ENCODE results near the gene TMCC2.

The TMCC2 gene

DNA sequence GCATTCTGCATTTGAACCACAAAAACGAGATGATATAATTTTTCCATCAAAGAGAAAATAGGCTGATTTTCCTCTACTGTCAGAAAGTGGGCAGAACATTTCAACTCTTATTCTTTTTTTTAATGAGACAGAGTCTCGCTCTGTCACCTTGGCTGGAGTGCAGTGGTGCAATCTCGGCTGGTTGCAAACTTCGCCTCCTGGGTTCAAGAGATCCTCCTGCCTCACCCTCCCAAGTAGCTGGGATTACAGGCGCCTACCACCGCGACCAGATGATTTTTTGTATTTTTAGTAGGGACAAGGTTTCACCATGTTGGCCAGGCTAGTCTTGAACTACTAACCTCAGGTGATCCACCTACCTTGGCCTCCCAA lies 27.8 kb upstream of the TMCC2 start:
- H3K36me3 Mint-ChIP-seq = peaks cover 8% of the 10 kb centered on the region
- DNase-seq (ENCODE audit: low spot score in 2 of 2) (no peak), ATAC-seq (ENCODE audit: low read depth) (no peak)
- H3K4me3 Mint-ChIP-seq = no peak overlapping the region
- H3K27ac Mint-ChIP-seq = no peak overlapping the region
- H3K27me3 Mint-ChIP-seq = no peaks in the 10 kb centered on the region
- no peaks in the 10 kb centered on the region for H3K9me3 Mint-ChIP-seq
- H3K4me1 Mint-ChIP-seq = peaks cover 27% of the 10 kb centered on the region

DNA sequence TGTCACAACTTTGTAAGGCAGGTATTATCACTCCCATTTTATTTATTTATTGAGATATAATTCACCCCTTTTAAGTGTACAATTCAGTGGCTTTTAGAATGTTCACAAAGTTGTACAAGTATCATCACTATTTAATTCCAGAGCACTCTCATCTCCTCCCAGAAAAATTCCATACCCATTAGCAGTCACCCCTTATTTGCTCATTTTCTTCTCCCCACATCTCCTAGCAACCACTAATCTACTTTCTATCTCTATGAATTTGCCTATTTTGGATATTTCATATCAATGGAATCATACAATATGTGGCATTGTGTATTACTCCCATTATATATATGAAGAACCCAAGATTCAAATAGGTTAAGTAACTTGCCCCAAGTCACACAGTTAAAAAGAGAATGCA lies 23.2 kb upstream of the TMCC2 start:
- Mint-ChIP-seq H3K27ac (no peak overlapping the region), H3K27me3 (no peaks in the 10 kb centered on the region), H3K36me3 (no peaks in the 10 kb centered on the region), H3K4me1 (peaks cover 20% of the 10 kb centered on the region), H3K9me3 (no peaks in the 10 kb centered on the region), H3K4me3 (no peak overlapping the region)
- DNase-seq (ENCODE audit: low spot score in 2 of 2) (no peak), ATAC-seq (ENCODE audit: low read depth) (no peak)

DNA sequence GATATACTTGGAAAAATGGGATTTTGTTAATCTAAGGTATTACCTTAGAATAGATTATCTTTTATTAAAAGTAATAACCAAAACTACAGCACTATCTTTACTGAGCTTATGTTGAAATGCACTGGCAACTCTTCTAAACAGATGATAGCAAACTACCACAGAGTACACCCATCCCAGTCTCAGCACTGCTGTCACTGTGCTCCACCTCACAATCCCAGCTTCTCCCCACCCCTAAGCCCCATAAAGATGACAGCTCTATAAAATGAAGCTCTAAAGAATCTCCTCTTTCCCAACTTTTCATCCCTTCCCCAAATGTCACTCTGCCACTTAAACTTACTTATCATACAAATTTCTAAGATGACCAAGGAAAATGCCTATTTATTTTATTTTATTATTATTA lies 22.7 kb upstream of the TMCC2 start:
- Mint-ChIP-seq H3K4me1 (peaks cover 18% of the 10 kb centered on the region), H3K27ac (no peak overlapping the region), H3K36me3 (no peaks in the 10 kb centered on the region), H3K4me3 (no peak overlapping the region), H3K9me3 (no peaks in the 10 kb centered on the region), H3K27me3 (no peaks in the 10 kb centered on the region)
- ATAC-seq (ENCODE audit: low read depth) (no peak), DNase-seq (ENCODE audit: low spot score in 2 of 2) (no peak)

DNA sequence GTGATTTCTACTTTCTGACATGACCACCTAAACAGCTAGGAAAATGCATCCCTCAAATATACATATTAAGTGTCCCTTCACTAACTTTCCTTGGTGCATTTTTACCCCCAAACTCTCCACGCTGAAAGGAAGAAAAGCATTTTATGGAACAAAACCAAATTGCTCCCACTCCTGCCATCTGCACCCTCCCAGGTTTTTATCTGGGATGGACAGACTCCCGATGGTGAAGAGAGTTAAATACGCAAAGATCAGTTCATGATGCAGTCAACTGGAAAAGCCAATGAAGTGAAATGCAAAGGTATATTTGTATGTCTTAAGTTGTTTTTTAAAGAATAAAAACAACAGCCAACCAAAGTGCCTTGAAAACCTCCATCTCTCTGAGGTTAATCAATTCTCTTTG lies 18.9 kb upstream of the TMCC2 start:
- peaks cover 2% of the 10 kb centered on the region for H3K36me3 Mint-ChIP-seq
- no peak for DNase-seq (ENCODE audit: low spot score in 2 of 2)
- ATAC-seq (ENCODE audit: low read depth) = no peak
- H3K27me3 Mint-ChIP-seq = no peaks in the 10 kb centered on the region
- H3K4me1 Mint-ChIP-seq = peaks cover 30% of the 10 kb centered on the region
- no peaks in the 10 kb centered on the region for H3K9me3 Mint-ChIP-seq
- H3K4me3 Mint-ChIP-seq = no peak overlapping the region
- H3K27ac Mint-ChIP-seq = no peak overlapping the region

DNA sequence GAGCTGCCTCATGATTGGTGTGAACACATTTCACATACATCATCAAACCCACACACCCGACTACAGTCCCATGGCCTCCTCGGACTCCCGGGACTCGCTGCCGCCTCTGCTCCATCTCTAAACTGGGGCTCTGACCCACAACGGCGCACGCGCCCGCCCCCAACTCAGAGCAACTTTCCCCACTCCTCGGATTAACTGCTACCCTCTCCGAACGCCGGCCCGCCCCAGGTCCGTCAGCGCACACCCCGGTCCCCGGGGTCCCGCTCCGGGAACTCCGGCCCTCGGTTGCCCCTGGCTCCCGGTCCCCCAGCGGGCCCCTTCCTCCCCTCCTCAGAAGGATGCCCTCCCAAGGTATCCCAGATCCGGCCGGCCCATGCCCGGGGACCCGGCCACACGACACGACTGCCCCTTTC lies 17.0 kb upstream of the TMCC2 start:
- no peak for ATAC-seq (ENCODE audit: low read depth)
- no peaks in the 10 kb centered on the region for H3K27me3 Mint-ChIP-seq
- H3K4me3 Mint-ChIP-seq = peak overlapping the region; percentile 98
- peak overlapping the region; percentile 97 for H3K27ac Mint-ChIP-seq
- peaks cover 2% of the 10 kb centered on the region for H3K36me3 Mint-ChIP-seq
- no peaks in the 10 kb centered on the region for H3K9me3 Mint-ChIP-seq
- peaks cover 31% of the 10 kb centered on the region for H3K4me1 Mint-ChIP-seq
- peak in 1 of 2 donors; percentile 16 for DNase-seq (ENCODE audit: low spot score in 2 of 2)

DNA sequence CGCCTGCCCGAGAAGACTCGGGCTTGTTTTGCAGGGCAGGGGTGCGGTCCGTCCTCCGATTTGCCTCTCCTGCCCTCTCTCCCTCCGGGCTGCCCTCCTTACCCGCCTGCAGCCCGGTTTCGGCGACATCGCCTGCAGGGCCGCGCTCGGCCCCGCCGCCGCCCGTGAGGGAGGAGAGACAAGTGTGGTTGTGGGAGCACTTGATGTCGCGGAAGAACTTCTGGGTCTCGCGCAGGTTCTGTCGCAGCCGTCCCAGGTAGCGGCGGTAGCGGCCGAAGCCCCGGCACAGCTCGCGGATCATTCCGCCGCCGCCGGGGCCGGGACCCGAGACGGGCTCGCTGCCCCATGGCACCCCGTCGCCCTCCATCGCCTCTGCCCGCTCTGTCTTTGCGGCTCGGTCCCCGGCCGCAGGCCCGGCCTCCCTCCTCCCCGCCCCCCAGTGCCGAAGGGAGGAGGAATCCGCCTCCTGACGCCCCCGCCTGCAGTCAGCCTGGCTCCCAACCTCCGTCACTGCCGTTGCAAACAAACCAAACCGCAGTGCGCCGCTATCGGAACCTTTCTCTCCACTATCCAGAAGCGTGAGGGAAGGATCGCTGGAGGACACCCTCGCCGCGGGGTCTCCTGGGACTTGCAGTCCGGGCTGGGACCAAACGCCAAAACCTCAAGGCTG lies 16.4 kb upstream of the TMCC2 start, which contains the start of gene DSTYK:
TSS of gene DSTYK (minus strand) at position 534 of the 670 bp plus-strand sequence. CDS start at position 367, 167 bp downstream.
- H3K4me1 Mint-ChIP-seq = peaks cover 31% of the 10 kb centered on the region
- peak within 1 kb of the TSS; percentile 98 for H3K4me3 Mint-ChIP-seq
- ATAC-seq (ENCODE audit: low read depth) = peak; percentile 80
- H3K9me3 Mint-ChIP-seq = no peaks in the 10 kb centered on the region
- DNase-seq (ENCODE audit: low spot score in 2 of 2) = peak; percentile 83 to 95
- peak within 1 kb of the TSS; percentile 97 for H3K27ac Mint-ChIP-seq
- H3K36me3 Mint-ChIP-seq = peaks cover 2% of the 10 kb centered on the region
- H3K27me3 Mint-ChIP-seq = no peaks in the 10 kb centered on the region

DNA sequence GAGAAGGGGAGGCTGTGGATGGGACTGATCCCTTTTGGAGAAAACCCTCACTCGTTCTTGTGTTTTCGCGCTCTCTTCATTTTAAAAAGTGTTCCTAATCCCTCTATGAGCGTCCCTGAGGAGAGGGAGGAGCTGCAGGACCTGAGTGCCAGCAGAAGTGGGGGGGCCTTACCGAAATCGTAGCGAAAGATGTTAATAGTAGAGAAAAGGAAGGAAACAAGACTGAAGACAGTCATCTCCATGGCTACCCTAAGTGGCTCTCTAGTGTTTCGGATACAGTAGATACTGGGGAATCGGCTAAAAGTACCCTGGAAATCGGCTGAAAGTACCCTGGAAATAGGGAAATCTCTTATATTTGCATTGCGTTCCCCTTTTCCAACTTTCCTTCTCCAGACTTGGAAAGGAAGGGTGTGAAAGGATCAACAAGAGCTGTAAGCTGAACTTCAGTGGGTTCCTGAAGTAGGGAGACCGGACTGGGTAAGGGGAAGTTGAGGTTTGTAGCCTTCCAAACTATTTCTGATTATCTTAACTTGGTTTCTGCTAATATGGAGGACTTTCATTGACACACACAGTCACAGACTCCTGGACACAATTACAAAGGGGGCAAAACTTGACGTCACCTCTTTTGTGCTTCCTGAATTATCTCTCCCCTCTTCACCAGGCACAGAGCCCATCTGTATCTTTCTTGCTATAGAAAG lies 15.8 kb upstream of the TMCC2 start:
- H3K27me3 Mint-ChIP-seq = peaks cover under 1% of the 10 kb centered on the region
- H3K9me3 Mint-ChIP-seq = no peaks in the 10 kb centered on the region
- peaks cover 31% of the 10 kb centered on the region for H3K4me1 Mint-ChIP-seq
- peak overlapping the region; percentile 97 for H3K27ac Mint-ChIP-seq
- H3K36me3 Mint-ChIP-seq = peaks cover 2% of the 10 kb centered on the region
- peak overlapping the region; percentile 98 for H3K4me3 Mint-ChIP-seq
- DNase-seq (ENCODE audit: low spot score in 2 of 2) (no peak), ATAC-seq (ENCODE audit: low read depth) (peak; percentile 54)

DNA sequence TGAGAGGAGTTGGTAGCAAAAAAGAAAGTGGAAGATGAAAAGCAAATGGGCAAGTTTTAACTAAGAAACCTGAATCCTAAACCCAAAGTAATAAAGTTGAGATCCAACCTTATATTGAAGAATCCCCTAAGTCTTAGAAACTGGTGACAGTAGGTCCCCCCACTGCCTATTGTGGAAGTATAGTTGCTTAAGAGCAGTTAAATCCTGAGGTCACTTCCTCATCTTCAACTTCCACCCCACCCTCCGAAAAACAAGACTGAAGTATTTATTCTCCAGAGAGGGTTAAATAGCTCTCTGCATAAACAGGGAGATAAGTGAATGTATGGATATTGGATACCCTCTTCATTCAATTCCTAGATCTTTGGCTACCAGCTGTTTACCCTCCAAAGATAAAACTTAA lies 13.0 kb upstream of the TMCC2 start:
- peaks cover 29% of the 10 kb centered on the region for H3K4me1 Mint-ChIP-seq
- no peak overlapping the region for H3K4me3 Mint-ChIP-seq
- H3K36me3 Mint-ChIP-seq = peaks cover 2% of the 10 kb centered on the region
- DNase-seq (ENCODE audit: low spot score in 2 of 2) = no peak
- H3K27ac Mint-ChIP-seq = no peak overlapping the region
- no peaks in the 10 kb centered on the region for H3K9me3 Mint-ChIP-seq
- H3K27me3 Mint-ChIP-seq = peaks cover 2% of the 10 kb centered on the region
- ATAC-seq (ENCODE audit: low read depth) = no peak

DNA sequence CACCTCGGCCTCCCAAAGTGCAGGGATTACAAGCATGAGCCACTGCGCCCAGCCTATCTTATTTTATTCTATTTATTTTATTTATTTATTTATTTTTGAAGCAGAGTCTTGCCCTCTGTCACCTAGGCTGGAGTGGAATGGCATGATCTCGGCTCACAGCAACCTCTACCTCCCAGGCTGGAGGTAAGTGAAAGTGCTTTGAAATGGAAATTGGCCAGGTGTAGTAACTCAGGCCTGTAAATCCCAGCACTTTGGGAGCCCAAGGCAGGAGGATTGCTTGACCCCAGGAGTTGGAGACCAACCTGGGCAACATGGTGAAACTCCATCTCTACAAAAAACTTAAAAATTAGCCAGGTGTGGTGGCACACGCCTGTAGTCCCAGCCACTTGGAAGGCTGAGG lies 11.2 kb upstream of the TMCC2 start:
- no peak overlapping the region for H3K27ac Mint-ChIP-seq
- no peak for ATAC-seq (ENCODE audit: low read depth)

DNA sequence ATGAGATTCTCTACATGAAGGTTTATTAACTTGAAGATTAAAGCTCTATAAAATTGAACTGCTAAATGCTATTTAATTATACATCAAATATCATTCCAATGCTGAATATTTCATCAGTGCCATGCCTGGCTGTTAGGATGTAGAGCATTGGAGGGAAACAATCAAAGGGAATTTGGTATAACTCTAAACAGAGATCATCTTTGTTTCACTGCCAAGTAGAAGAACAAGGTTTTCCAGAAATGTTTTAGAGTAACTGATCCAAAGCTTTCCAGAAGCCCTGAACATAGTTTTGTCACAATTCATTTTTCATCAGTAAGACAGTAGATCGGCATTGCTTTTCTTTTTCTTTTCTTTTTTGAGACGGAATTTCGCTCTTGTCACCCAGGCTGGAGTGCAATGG lies 10.3 kb upstream of the TMCC2 start:
- H3K9me3 Mint-ChIP-seq = no peaks in the 10 kb centered on the region
- no peak overlapping the region for H3K4me3 Mint-ChIP-seq
- H3K27ac Mint-ChIP-seq = no peak overlapping the region
- peaks cover 2% of the 10 kb centered on the region for H3K27me3 Mint-ChIP-seq
- ATAC-seq (ENCODE audit: low read depth) = no peak
- no peak for DNase-seq (ENCODE audit: low spot score in 2 of 2)
- H3K4me1 Mint-ChIP-seq = peaks cover 8% of the 10 kb centered on the region
- H3K36me3 Mint-ChIP-seq = no peaks in the 10 kb centered on the region

More for the DNA sequence above, 11.2 kb upstream of the TMCC2 start:
- Mint-ChIP-seq H3K4me1 (peaks cover 17% of the 10 kb centered on the region), H3K9me3 (no peaks in the 10 kb centered on the region), H3K4me3 (no peak overlapping the region), H3K36me3 (no peaks in the 10 kb centered on the region), H3K27me3 (peaks cover 2% of the 10 kb centered on the region)
- no peak for DNase-seq (ENCODE audit: low spot score in 2 of 2)

DNA sequence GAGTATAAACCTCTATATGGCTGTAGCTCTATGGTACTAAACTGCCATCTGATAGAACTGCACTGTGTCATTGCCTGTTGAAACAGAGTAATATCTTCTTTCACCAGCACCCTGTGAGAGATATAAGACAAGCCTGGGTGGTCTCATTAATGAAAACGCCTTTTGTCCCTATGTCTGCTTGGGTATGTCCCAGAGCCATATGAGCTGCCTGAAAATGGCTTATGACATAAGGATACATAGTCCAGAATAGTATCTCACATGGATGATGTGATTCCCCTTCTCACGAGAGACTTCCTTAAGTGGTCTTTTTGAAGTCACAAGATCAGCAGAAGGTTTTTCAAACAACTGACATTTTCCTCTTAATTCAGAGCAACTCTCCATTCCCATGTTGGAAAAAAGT lies 7.3 kb upstream of the TMCC2 start:
- no peak for ATAC-seq (ENCODE audit: low read depth)

DNA sequence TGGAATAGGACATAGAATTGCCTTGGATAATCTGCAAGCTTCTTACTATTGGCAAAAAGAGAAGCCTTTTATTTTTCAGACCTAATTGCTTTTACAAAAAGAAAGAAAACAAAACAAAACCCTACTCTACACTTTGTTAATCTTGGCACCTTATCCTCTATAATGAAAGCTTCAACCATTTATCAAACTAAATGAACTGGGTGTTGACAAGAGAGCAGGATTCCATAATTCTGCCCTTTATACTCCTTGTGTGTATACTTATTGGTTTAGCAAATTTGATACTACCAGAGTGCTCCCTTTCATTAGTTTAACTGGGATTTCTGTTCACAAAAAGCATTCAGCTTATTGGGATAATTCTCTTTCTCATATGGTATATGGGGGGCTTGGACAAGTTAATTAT lies 3.0 kb upstream of the TMCC2 start:
- Mint-ChIP-seq H3K27me3 (peaks cover 5% of the 10 kb centered on the region), H3K9me3 (no peaks in the 10 kb centered on the region), H3K4me3 (no peak overlapping the region), H3K36me3 (no peaks in the 10 kb centered on the region), H3K4me1 (peaks cover 17% of the 10 kb centered on the region), H3K27ac (no peak overlapping the region)
- ATAC-seq (ENCODE audit: low read depth) (no peak), DNase-seq (ENCODE audit: low spot score in 2 of 2) (no peak)

More for the DNA sequence above, 7.3 kb upstream of the TMCC2 start:
- Mint-ChIP-seq H3K27me3 (peaks cover 2% of the 10 kb centered on the region), H3K27ac (no peak overlapping the region), H3K9me3 (no peaks in the 10 kb centered on the region), H3K4me3 (no peak overlapping the region), H3K36me3 (no peaks in the 10 kb centered on the region), H3K4me1 (no peaks in the 10 kb centered on the region)
- no peak for DNase-seq (ENCODE audit: low spot score in 2 of 2)

DNA sequence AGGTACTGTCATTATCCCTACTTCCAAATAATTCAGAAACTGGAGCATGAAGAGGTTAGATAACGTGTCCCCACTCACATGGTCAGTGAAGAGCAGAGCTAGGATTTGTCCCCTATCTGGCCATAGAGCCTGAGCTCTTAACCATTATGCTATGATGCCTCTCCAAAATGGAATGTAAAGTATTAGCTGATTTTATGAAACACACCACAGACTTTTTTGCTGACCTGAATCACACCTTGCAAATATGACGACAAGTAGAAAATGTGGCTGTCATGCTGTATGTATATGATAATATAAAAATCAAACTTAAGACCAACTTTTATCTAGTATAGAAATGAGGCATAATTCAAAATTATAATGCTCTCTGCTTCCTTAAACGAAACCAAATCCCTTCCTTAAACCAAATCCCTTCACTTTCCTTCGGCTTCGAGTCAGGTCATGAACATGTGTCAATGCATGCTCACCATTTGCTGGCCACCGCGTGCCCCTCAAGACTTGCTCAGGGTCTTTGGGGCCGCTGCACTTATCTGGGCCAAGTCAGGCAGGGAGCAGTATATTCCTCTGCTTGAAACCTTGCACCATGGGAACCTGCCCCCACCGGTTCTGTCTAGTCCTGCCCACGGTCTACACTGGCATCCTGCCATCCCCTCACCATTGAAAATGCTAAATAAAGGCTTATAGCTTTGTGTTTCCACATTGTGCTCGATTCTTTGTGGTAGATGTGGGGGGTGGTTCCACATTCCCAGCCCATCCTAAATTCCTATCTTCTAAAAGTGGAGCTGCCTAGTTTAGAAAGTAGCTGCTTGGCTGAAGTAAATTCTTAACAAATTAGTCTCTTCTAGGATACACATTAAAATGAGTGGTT lies 1.6 kb upstream of the TMCC2 start:
- H3K4me3 Mint-ChIP-seq = no peak overlapping the region
- no peaks in the 10 kb centered on the region for H3K9me3 Mint-ChIP-seq
- DNase-seq (ENCODE audit: low spot score in 2 of 2) = no peak
- no peak for ATAC-seq (ENCODE audit: low read depth)
- no peaks in the 10 kb centered on the region for H3K36me3 Mint-ChIP-seq
- H3K4me1 Mint-ChIP-seq = peaks cover 26% of the 10 kb centered on the region
- no peak overlapping the region for H3K27ac Mint-ChIP-seq
- peaks cover 5% of the 10 kb centered on the region for H3K27me3 Mint-ChIP-seq
